ENCODE data around the gene AGAP1.

The AGAP1 gene

DNA sequence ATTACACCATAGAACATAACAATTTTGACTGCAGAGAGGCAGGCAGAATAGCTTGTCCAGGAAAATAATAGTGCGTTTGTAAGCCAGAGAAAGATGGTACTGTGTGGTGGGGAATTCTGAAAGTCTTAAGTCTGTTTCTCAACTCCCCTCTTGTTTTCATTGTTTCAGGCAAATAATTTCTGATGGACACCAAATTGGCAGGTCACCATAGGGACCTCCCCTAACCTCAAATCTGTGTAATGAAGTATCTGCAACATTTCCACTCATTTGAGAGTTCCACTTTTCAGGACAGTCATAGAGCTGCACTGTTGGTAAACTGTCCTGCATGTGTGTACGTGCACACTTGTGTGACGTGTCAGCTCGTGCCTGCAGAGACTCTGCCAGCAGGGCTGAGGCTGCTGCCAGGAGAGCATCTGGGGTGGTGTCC, 195.6 kb downstream of the AGAP1 start:
- no peak for DNase-seq (ENCODE audit: low read depth, low spot score)

DNA sequence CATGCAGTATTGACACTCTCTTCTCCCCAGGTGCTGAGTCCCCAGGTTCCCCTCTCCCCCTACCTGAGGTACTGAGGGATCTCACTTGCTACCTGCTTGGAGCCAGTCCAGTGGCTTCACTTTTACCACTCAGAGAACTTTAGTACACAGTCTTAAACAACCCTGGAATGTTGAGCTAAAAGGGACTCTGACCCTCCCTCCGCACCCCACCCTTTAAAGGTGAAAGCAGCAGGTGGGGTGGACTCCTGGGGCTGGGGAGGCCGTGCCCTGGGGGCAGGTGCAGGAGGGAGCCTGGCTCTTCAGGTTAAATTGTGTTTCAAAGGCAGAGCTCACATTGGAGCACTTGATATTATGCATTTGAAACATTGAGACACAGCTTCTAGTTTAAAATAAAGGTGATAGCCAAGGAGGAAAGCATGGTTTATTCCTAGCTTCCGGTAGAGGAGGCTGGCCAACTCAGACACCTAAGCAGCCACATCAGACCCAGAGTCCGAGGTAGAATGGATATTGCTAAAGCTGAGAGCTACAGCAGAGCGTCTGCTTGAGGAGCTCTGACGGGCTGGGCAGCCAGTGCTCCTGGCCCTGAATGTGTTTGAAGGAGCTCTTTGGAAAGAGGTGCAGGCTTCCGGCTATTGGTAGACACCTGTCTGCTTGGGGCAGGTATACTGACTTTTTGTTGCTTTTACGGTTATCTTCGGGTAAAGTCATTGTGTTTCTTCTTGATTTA, 196.4 kb downstream of the AGAP1 start:
- DNase-seq (ENCODE audit: low read depth, low spot score): no peak

- DNase-seq (ENCODE audit: low read depth, low spot score): no peak
Measured at GRCh38 chr2:235690809-235691450, 197.1 kb downstream of the AGAP1 start.

DNA sequence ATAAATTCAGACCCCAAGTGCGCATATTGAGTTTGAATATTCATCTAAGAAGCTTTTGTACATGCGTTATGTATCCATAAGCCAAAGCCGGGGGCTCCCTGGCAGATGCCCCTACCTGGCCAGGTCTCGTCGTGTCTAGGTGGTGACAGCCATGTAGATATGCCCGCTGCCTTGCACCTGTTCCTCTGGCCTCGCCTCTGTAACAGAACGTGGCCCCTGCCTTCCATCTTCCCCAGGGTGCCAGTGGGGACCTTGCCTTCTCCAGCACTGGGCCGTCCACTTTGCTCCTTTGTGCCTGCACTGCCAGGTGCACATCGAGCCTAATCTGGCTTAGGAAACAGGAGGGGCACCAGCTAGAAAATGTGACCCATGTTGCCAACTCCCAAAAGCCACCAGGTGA, 198.2 kb downstream of the AGAP1 start:
- no peak for DNase-seq (ENCODE audit: low read depth, low spot score)

DNA sequence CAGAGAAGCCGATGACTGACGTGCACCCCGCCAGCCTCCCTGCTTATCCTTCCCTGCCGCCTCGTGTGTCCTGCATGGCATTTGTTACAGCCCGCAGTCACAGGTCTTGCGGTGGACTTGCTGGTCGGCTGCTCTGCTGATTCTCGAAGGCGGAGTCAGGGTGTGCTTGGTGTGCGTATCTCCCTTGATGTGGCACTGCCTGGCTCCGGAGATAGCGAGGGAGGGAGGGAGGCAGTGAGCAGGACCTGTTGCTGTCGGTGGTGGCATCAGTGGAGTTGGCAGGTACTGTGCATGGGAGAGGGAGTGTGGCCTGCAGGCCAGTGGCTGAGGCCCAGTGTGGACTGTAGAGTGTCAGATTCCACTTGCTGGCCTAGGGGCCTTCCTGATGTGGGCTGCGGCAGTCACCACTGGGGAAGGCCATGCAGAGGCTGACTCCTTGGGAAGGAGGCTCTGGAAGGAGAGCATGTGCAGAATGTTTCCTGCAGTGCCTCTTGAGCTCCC, 198.9 kb downstream of the AGAP1 start:
- no peak for DNase-seq (ENCODE audit: low read depth, low spot score)

- DNase-seq (ENCODE audit: low read depth, low spot score): no peak
Measured at GRCh38 chr2:235693279-235693678, 199.4 kb downstream of the AGAP1 start.

GRCh38 chr2:235694721-235695601, 201.1 kb downstream of the AGAP1 start:
- DNase-seq (ENCODE audit: low read depth, low spot score): no peak

GRCh38 chr2:235695602-235695895, 201.7 kb downstream of the AGAP1 start:
- DNase-seq (ENCODE audit: low read depth, low spot score): no peak

- DNase-seq (ENCODE audit: low read depth, low spot score): no peak
Measured at GRCh38 chr2:235697041-235697440, 203.2 kb downstream of the AGAP1 start.

GRCh38 chr2:235698028-235698427, 204.2 kb downstream of the AGAP1 start:
- DNase-seq (ENCODE audit: low read depth, low spot score): no peak

DNA sequence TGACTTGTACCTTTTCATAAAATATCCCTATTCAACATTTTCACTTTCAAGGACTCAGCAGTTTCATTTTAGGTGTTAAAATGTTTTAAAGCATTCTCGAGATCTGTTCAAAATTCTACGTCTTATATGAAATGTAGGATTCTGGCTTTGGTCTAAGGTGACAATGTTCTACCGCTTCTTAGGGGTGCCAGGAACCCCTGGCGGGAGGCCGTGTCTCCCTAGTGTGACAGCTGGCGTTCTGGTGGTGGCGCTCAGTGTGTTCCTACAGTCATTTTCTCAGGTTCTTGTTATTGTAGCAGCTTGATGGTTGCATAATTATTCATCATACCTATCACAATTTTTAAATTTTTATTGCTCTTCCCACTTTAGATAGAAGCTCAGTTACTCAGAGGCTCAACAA, 204.6 kb downstream of the AGAP1 start:
- no peak for DNase-seq (ENCODE audit: low read depth, low spot score)

- DNase-seq (ENCODE audit: low read depth, low spot score): no peak
Measured at GRCh38 chr2:235699576-235699975, 205.7 kb downstream of the AGAP1 start.

DNA sequence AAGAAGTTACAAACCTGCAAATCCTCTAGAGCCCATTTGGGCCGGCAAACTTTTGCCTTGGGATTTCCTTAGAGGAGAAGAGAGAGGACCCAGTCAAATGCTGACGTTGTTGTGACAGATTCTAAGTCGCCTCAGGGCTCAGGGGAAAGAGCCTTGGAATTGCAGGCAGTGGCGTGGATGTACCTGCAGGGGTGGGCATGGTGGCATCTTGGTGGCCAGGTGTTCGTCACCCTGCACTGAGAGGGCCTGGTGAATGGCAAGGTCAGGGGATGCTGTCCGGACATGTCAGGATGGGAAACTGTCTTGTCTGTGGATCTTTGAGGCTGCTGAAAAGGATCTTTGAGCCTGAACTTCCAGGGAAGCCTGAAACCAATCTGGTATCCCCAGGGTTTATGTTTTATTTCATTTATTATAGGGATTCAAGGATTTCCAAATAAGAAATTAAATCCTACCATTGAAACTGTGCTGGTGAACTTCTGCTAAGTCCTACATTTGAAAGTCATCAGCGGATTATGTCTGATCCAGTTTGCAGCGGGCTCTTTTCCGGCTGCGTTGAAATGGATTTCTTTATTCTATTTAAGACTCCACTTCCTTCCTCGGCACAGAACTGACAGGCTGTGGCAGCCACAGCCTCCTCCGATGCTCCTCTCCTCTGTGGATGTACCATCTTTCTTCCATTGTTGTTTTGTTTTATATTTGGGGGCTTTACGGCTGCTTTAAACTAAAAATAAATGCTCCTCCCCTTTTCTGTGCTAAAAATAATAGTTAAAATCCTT, 207.6 kb downstream of the AGAP1 start:
- no peak for DNase-seq (ENCODE audit: low read depth, low spot score)

- no peak for DNase-seq (ENCODE audit: low read depth, low spot score)
Measured at GRCh38 chr2:235702186-235702585, 208.3 kb downstream of the AGAP1 start.

DNA sequence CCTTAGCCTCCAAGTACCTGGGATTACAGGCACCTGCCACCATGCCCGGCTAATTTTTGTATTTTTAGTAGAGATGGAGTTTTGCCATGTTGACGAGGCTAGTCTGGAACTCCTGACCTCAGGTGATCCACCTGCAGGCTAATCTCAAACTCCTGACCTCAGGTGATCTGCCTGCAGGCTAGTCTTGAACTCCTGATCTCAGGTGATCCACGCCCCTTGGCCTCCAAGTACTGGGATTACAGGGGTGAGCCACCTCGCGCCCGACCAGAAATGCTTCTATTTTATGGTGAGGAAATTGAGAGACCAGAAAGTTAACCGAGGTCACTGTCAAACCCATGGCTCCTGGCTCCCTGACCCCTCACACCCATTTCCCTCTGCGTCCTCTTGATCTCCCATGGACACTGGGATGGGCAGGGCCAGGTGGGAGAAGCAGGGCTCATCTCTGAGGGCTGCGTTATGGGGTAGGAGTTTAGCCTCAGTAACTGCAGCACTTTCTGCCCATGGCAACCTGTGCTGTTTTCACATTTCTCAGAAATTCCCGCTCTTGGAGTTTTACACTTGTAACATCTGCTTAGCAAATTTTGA, 210.0 kb downstream of the AGAP1 start:
- DNase-seq (ENCODE audit: low read depth, low spot score): no peak

DNA sequence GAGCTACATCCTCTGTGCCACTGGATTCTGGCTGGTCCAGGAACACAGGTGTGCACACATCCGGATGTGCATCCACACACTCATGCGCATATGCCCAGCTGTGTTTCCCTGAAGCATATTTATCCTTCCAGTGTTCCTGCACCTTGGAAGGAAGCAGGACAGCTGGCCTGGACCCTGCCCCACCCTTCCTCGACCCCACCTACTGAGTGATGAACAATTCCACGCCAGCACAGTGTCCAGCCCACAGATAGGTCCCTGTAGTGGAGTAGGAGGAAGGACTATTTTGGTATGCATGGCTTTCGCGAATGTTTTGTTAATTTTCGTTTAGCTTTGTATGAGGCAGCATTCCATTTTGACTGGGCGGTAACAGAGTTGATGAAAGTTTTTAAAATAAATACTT, 211.5 kb downstream of the AGAP1 start:
- DNase-seq (ENCODE audit: low read depth, low spot score): no peak

- DNase-seq (ENCODE audit: low read depth, low spot score): no peak
Measured at GRCh38 chr2:235706506-235706905, 212.7 kb downstream of the AGAP1 start.

DNA sequence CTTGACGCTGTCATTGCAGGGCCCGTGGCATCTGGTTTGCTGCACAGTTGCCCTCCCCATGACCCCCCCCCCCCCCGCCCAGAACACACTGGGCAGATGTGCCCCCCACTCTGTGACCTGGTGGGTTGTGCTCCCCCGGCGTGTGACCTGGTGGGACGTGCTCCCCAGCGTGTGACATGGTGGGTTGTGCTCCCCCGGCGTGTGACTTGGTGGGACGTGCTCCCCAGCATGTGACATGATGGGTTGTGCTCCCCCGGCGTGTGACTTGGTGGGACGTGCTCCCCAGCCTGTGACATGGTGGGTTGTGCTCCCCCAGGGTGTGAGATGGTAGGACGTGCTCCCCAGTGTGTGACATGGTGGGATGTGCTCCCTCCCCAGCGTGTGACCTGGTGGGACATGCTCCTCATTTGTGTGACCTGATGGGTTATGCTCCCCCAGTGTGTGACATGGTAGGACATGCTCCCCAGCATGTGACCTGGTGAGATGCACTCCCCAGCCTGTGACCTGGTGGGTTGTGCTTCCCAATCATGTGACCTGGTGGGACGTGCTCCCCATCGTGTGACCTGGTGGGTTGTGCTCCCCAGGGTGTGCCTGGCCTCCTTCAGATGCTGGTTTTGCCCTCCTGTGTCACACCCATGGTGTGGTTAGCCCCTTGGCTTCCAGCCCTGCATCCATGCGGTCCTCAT, 213.7 kb downstream of the AGAP1 start:
- no peak for DNase-seq (ENCODE audit: low read depth, low spot score)

GRCh38 chr2:235709124-235709813, 215.4 kb downstream of the AGAP1 start:
- DNase-seq (ENCODE audit: low read depth, low spot score): no peak
